Peyer's patch (tissue), 4 donors: ENCODE data around the gene SLC6A3. TPM values are rescaled to one million over a fixed set of nuclear protein-coding genes. Genes with fewer than 3 reads are reported as not detected.

Experiments
- DNase-seq, 3 donors: peaks; one replicate each; pipeline ENCODE4 v3.0.0-alpha.2; 2017 to 2019
- H3K27ac ChIP-seq, 4 donors: fragments of 200-600 bp; sonication (generic); one replicate each; pipeline ENCODE4 v1.5.1; 2016 to 2019
- H3K27me3 ChIP-seq, 2 donors: fragments of 200-600 bp; sonication (generic); one replicate each; pipeline ENCODE4 v1.5.1; 2019
- H3K36me3 ChIP-seq, 3 donors: fragments of 200-600 bp; sonication (generic); one replicate each; pipeline ENCODE4 v1.5.1; 2016 to 2019
- H3K4me1 ChIP-seq, 4 donors: fragments of 200-600 bp; sonication (generic); one replicate each; pipeline ENCODE4 v1.5.1; 2016 to 2019
- H3K4me3 ChIP-seq, 4 donors: fragments of 200-600 bp; sonication (generic); 1 replicate in 3 of 4; 2 replicates in 1 of 4; pipeline ENCODE4 v1.5.1; 2016 to 2019; ENCODE audit warnings: mild to moderate bottlenecking in 1 of 4
- H3K9me3 ChIP-seq, 4 donors: fragments of 200-600 bp; sonication (generic); one replicate each; pipeline ENCODE4 v1.5.1; 2016 to 2019; ENCODE audit warnings: mild to moderate bottlenecking in 1 of 4
- CTCF ChIP-seq, 6 experiments: fragments of 450-650 bp in 4 of 6; fragments of 200-600 bp in 2 of 6; sonication (generic) in 1 of 6; IDR thresholded peaks; one replicate each; pipeline ENCODE4 v1.5.1; 2017 to 2019; ENCODE audit warnings: antibody characterized with exemption in 6 of 6, mild to moderate bottlenecking in 3 of 6, moderate library complexity in 1 of 6
- POLR2A ChIP-seq, 2 donors: fragments of 450-650 bp; IDR thresholded peaks; one replicate each; pipeline ENCODE4 v1.5.1; 2017; ENCODE audit warnings: antibody characterized with exemption in 2 of 2, mild to moderate bottlenecking in 2 of 2, moderate library complexity in 2 of 2
- total RNA-seq, 4 donors: library from RNA; depleted of rRNA; stranded (reverse); fragments of >200 nt; gene quantifications; one replicate each; pipeline ENCODE4 v1.1.0, GENCODE V29; 2016

SLC6A3 gene
- total RNA-seq, 4 donors from 2014 or later = 0.40 to 0.70 TPM; not detected in 2

GRCh38 chr5:1442222-1443145 is 2.8 kb downstream of the SLC6A3 start:
- DNase-seq = peak in 1 of 3 donors; percentile 35
- no peak overlapping the region for H3K4me3 ChIP-seq
- peaks cover 0 to 35% of the 10 kb centered on the region in 2 donors for H3K27me3 ChIP-seq
- H3K4me1 ChIP-seq = peaks cover 0 to 25% (median 0%) of the 10 kb centered on the region in 4 donors
- no peaks in the 10 kb centered on the region for H3K36me3 ChIP-seq
- H3K9me3 ChIP-seq = no peaks in the 10 kb centered on the region
- TF ChIP-seq CTCF (IDR thresholded peaks at IDR 0.05) = no peak
- no peak for TF ChIP-seq POLR2A (IDR thresholded peaks at IDR 0.05)
- H3K27ac ChIP-seq = no peak overlapping the region

- Histone ChIP-seq H3K27ac (no peak overlapping the region), H3K27me3 (peaks cover 0 to 34% of the 10 kb centered on the region in 2 donors), H3K9me3 (no peaks in the 10 kb centered on the region), H3K4me3 (no peak overlapping the region), H3K36me3 (no peaks in the 10 kb centered on the region), H3K4me1 (peaks cover 0 to 25% (median 0%) of the 10 kb centered on the region in 4 donors)
- no peak for TF ChIP-seq CTCF (IDR thresholded peaks at IDR 0.05)
- no peak for TF ChIP-seq POLR2A (IDR thresholded peaks at IDR 0.05)
- peak in 2 of 3 donors; percentile 37 to 41 for DNase-seq
Measured at GRCh38 chr5:1441166-1441865, 3.9 kb downstream of the SLC6A3 start.

- Histone ChIP-seq H3K4me3 (no peak overlapping the region), H3K9me3 (no peaks in the 10 kb centered on the region), H3K27ac (no peak overlapping the region), H3K27me3 (peaks cover 0 to 25% of the 10 kb centered on the region in 2 donors), H3K4me1 (peaks cover 0 to 12% (median 0%) of the 10 kb centered on the region in 4 donors), H3K36me3 (no peaks in the 10 kb centered on the region)
- no peak for DNase-seq
- no peak for TF ChIP-seq POLR2A (IDR thresholded peaks at IDR 0.05)
- no peak for TF ChIP-seq CTCF (IDR thresholded peaks at IDR 0.05)
Measured at GRCh38 chr5:1440098-1440493, 5.1 kb downstream of the SLC6A3 start.

- peak in 1 of 3 donors; percentile 19 for DNase-seq
- Histone ChIP-seq H3K4me1 (peaks cover 0 to 7% (median 0%) of the 10 kb centered on the region in 4 donors), H3K27me3 (peaks cover 0 to 19% of the 10 kb centered on the region in 2 donors), H3K9me3 (no peaks in the 10 kb centered on the region), H3K36me3 (no peaks in the 10 kb centered on the region), H3K4me3 (no peak overlapping the region), H3K27ac (no peak overlapping the region)
- TF ChIP-seq CTCF (IDR thresholded peaks at IDR 0.05) (no peak), POLR2A (IDR thresholded peaks at IDR 0.05) (no peak)
Measured at GRCh38 chr5:1439388-1440097, 5.7 kb downstream of the SLC6A3 start.

GRCh38 chr5:1438871-1439270 is 6.4 kb downstream of the SLC6A3 start:
- H3K4me1 ChIP-seq = peaks cover 0 to under 1% (median 0%) of the 10 kb centered on the region in 4 donors
- peaks cover 0 to 13% of the 10 kb centered on the region in 2 donors for H3K27me3 ChIP-seq
- no peak overlapping the region for H3K4me3 ChIP-seq
- H3K27ac ChIP-seq = no peak overlapping the region
- peak in 2 of 3 donors; percentile 30 to 34 for DNase-seq
- TF ChIP-seq CTCF (IDR thresholded peaks at IDR 0.05) = no peak
- no peak for TF ChIP-seq POLR2A (IDR thresholded peaks at IDR 0.05)
- H3K36me3 ChIP-seq = no peaks in the 10 kb centered on the region
- no peaks in the 10 kb centered on the region for H3K9me3 ChIP-seq
